Stromal cell of bone marrow (primary cell): Measurements from ENCODE around the gene PITPNC1.
"Not testable (repeated sequence)": the region's sequence is repeated elsewhere in the genome, so short reads cannot be mapped to it uniquely, and the experiment has no call there.

Experiments
- DNase-seq: peaks from one replicate; pipeline ENCODE4 v3.0.0-alpha.2; 2012; ENCODE audit warnings: low read depth

Gene PITPNC1

DNA sequence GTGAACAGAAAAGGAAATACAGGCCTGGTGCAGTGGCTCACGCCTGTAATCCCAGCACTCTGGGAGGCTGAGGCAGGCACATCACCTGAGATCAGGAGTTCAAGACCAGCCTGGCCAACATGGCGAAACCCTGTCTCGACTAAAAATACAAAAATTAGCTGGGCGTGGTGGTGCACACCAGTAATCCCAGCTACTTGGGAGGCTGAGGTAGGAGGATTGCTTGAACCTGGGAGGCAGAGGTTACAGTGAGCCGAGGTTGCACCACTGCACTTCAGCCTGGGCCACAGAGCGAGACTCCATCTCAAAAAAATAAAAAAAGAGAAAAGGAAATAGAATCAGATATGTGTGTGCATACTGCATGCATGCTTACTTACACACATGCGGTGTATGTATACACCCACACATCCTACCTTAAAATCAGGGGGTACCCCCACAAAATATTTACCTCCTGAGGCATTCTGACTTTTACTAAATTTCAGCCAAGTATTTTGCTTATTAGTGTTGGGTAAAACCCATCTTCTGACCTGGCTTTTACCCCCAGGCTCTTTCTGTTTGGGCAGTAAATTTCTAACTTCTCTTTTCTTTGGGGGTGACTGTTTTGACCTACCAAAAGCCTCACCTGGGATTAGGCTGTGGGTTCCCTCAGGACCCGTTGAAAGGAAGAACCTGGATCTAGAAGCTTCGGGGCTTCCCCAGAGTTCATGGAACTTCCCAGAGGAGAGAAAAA lies 201.8 kb downstream of the PITPNC1 start:
- DNase-seq = not testable (repeated sequence)

DNA sequence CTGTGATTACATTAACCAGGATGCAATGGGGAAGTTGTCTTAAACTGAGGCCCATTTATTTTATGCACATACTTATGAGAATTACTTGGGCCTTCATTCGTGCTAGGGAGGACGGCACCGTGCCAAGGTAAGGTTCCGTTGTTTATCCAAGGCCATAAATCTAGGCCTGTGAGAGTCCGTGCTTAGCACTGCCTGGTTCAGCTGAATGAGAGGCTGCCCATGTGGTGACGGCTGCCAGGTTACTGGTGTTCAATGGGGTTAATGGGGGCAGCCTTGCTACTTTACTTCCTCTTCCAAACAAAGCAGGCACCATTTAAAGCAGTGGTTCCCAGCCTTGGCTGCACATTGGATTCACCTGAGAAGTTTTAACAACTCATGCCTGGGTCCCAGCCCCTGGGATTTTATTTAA lies 205.6 kb downstream of the PITPNC1 start:
- no peak for DNase-seq

DNA sequence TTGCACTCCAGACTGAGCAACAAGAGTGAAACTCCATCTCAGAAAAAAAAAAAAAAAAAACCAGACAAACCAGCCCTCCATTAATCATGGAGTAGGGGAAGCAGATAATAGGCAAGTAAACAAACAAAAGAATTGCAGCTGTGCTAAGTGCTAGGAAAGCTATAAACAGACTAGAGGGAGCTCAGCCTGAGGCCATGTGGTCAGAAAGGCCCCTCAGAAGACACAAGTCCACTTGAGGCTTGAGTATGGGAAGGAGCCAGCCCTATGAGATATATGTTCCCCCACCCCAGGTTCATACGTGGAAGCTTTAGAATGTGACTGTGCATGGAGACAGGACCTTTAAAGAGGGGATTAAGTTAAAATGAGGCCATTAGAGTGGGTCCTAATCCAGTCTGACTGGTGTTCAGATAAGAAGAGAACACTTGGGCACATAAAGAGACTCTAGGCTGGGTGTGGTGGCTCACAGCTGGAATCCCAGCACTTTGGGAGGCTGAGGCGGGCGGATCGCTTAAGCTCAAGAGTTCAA lies 208.1 kb downstream of the PITPNC1 start:
- no peak for DNase-seq

DNA sequence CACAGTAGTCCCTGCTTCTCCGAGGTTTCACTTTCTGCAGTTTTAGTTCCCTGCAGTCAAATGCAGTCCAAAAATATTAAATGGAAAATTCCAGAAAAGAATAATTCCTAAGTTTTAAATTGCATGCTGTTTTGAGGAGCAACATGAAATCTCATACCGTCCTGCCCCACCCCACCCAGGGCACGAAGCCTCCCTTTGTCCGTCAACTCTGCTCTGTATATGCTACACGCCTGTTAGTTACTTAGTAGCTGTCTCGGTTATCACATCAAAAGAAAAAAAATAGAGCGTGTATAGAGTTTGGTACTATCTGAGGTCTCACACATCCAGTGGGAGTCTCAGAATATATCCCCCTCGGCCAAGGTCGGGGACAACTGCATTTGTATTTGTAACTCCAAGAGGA lies 211.2 kb downstream of the PITPNC1 start:
- no peak for DNase-seq

DNA sequence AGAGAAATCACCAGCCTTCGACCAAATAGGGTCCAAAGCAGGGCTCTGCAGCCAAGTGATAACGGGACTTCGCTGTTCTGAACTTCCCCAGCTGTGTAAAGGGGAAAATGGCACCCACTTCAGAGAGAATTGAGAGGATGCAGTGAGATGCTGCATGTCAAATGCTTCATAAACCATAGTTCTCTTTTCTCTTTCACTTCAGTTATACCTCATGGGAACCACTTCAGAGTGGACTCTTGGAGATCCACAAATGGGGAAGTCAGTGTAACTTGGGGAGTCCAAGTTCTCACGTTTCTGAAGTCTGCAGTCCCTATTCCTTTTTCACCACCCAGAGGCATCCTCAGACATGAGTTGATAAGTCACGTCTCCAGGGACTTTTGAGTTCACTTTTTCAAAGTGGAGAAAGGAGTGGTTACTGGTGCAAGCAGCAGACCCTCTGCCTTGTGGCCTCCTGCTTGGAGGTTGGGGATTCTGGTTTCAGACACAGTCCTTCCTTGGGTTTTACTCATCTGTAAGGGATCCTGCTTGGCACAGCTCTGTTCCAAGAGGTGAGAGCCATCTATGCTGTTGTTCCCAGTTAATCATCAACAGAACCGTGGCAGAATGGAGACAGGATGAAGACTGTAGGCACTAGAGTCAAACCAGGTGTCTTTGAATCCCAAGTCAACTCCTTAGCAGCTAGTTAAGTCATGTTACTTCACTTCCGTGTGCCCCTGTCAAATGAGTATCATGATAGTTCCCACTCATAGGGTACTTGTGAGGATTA lies 217.2 kb downstream of the PITPNC1 start:
- no peak for DNase-seq

DNA sequence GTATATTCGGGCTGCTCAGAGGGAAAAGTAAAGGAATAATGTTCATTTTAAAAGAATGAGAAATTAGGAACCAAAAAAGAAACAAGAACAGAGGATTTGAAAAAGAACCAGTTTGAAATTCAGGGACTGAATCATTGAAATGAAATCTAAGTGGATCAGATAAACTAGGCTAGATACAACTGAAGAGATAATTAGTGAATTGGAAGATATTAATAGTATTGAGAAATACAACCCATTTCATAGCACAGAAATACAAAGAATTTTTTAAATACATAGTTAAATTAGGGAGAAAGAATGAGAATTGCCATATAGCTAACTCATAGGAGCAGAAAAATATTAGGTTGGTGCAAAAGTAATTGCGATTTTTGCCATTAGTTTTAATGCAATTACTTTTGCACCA lies 223.3 kb downstream of the PITPNC1 start:
- DNase-seq = no peak

DNA sequence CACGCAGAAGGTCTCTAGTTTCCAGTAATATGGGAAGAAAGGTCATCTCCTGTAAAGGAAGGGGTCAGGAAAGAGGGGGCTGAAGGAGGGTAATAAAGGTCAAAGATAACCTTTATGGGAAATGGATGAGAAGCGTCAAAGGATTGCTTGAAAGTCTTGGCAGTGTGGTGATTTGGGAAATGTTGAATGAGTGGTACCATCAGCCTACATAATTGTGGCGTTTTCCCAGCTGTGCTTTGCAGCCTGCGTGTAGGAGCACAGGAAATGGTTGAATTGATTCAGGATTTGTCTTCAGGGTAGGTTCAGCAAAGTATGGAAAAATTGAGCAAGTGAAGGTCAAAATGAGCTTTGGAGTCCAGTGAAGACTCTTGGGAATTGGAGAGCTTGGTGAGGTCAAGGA lies 224.8 kb downstream of the PITPNC1 start:
- DNase-seq = no peak

DNA sequence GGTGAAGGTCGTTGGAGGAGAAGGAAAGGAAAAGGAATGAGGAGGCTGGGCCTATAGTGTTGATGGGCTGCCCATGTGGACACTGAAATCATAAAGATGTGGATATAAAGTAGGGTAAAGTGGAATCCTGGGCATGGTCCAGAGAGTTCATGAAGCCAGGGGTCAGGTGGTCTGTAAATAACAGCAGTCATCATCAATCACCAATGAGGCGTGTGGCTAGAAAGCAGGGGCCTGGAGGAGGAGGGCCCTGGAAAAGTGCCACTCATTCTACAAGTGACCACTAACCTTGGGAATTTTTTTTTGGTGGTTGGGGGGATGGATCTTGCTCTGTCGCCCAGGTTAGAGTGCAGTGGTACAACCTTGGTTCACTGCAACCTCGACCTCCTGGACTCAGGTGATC lies 225.4 kb downstream of the PITPNC1 start:
- DNase-seq = no peak

DNA sequence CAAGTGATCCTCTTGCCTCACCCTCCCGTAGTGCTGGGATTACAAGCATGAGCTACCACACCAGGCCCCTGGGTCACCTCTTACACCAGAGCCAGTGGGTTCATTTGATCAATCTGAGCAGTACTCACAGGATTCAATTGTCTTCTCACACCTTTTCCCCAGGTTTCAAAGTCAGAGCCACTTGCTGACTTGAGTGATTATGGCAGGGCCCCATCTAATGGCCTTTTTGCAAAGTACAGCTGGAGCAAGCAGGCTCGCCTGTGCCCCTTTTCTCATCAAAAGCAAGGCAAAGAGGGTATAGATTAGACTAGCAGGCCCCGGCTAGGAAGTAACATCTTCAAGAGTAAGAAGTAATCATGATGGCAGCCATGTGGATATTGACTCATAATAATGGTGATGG lies 225.9 kb downstream of the PITPNC1 start:
- DNase-seq = no peak

DNA sequence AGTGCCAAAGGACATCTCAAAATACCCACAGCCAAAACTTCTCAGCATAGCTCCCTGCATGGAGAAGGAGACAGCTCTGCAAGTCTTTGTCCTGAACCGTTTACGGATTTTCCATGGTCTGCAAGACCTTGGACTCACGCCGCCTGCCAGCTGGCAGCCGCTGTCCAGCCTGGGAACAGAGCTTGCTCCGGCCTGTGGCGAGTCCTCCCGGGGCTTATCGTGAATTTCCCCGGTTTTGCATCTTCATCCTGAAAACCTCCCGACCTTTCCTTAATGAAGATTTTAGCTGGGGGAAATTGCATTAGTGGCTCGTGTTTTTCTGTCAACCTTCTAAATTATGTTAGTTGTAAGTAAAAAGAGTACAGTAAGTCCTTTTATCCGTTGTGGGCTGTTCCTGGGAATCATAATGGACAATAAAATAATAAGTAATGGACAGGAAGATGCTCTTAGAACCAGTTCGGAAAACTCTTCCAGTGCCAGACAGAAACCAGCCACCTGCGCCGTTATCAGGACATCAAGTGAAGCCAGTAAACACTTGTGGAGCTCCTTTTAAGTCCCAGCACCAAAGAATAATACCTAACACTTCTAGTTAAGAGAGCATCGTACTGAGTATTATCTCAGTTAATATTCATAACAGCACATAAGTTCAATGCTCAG lies 228.3 kb downstream of the PITPNC1 start:
- no peak for DNase-seq

DNA sequence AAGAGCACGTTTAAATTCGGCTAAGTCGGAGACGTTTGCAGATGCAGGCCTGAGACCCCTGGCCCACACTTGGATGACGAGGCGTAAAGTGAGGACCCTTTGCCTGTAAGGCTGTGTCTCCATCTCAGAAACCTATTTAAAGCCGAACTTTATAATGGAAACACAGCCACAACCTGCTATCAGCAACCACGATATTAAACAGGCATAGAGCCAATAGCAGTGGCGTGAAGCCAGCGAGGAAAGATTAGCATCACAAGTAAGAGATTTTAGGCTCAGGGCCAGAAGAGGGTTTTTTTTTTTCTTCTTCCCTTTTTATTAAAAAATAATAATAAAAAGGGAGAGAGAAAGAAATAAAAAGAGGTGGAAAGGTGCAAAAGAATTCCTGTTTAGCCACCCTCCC lies 229.4 kb downstream of the PITPNC1 start:
- DNase-seq = no peak

DNA sequence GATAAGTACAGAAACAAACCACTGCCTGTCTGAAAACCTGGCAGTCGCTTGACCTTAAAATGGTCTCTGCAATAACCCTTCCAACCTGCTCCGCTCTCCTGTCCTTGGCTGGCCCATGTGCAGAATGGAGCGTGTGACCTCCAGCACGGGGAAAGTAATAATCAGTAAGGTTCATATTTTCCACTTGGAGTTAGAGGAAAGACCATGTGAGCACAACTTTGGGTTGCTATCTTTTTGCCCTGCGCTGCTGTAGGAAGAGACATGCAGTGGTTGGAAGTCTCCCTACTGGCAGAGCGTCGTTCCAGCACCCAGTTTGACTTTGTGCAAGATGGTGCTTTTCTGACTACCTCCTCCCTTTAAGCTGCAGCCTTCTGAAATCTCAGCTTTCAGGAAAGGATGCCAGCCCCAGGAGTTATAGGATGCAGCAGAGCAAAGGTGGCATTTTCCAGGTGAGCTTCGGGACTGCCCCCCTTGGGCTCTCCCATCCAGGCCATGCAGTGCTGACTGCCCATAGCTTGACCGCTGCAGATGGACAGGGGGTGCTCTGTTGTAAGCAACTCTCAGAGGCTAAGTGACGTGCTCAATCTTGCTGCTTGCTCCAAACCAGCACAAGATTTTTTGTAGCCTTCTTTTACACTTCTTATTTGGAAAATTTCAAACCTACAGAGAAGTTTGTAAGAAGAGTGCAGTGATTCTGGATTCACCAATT lies 230.0 kb downstream of the PITPNC1 start:
- DNase-seq = no peak

DNA sequence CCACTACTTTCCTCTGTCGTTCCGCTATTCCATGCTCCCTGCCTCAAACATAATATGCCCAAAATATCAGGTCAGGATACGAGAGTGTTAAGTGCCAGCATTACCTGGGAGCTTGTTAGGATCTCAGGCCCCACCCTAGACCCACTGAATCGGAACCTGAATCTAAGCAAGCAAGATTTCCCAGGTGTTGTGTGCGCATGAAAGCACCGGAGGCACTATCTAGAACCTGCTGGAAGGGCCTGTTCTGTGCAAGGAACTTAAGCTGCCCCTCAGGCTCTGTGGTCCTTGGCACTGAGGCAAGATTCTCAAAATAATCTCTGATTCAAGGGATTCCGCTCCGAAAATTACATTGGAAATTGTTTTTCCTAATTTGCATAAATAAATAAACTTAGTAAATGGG lies 233.0 kb downstream of the PITPNC1 start:
- DNase-seq = no peak

DNA sequence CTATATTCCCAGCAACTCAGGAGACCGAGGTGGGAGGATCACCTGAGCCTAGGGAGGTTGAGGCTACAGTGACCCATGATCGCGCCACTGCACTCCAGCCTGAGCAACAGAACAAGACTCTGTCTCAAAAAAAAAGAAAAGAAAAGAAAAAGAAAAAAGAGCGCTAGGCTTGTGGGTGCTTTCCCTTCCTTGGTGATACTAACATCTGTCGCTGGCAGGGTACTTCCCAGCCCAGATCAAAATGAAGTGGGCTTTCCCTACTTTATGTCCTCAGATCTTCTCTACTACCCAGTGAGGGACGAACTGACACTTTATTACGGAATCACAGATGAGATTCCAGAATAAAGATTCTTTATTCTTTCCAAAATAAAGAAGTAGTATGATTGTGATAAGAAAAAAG lies 236.9 kb downstream of the PITPNC1 start:
- no peak for DNase-seq

DNA sequence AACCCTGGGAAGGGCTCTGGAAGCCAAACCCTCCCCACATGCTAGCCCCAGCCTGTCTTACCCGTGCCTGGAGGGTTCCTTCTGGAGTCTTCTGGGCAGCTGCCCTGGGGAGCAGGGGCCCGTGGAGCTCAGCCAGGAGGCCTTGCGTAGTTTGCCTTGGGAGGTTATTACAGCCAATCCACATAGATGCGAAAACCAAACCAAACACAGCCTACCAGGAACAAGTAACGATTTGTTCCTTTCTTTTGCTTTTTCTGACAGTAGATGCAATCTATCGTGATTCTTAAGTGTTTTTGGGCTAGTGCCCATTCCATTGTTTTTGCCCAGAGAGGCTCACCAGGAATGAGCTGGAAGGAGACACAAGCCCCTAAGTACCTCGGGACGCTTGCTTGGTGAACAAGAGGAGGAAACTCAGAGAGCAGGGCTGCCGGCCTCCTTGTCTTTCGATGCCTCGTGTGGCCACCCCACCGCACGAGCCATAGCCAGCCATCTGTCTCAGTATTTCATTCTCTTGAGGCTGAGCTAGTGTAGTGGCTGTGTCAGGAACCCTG lies 238.0 kb downstream of the PITPNC1 start:
- no peak for DNase-seq

DNA sequence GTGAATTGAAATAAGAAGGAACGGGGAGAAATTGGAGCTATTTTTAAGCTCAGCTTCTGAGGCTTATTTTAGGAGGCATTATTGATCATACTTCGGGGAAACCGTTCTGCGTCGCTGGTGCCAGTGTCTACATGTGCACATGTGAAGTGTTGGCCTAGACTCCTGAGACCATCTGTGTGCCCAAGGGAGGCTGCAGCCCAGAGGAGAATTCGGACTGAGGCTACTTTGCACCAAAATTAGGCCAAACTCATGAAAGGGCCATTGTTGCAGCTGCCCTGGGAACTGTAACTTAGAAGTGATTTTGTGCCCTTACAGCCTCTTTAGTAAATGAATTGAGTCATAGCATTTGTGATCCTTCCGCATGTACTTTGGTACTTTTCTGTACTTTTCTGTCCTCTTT lies 238.7 kb downstream of the PITPNC1 start:
- no peak for DNase-seq

DNA sequence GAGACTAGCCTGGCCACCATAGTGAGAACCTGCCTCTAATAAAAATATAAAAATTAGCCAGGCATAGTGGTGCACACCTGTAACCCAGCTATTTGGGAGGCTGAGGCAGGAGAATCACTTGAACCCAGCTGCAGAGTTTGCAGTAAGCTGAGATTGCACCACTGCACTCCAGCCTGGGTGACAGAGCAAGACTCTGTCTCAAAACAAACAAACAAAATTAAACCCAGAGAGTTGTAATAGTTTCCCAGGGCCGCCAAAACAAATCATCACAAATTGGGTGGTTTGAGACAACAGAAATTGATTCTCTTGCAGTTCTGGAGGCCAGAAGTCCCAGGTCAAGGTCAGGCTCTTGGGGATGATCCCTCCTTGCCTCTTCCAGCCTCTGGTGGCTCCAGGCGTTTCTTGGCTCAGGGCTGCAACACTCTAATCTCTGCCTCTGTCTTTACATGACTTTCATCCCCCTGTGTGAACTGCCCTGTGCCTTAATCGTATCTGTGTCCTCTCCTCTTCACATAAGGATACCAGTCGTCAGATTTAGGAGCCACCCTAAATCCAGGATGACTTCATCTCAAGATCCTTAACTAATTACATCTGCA lies 240.3 kb downstream of the PITPNC1 start:
- no peak for DNase-seq

DNA sequence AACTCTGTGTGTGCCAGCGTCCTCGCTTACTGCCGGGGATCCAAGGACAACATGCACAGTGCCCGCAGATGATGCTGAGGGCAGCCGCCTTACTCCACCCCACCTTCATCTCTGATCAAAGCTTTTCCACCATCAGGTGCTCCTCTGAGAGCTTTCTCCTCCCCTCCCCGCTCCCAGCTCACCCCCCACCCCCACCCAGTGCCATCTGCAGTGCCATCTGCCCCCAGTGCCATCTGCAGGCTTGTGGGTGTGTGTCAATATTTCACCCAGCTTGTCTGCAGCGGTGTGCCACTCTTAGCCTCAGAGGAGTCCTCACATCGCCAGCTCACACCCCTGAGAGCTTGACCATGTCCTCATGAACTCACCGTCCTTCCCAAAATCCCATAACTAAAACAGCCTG lies 242.5 kb downstream of the PITPNC1 start:
- no peak for DNase-seq

DNA sequence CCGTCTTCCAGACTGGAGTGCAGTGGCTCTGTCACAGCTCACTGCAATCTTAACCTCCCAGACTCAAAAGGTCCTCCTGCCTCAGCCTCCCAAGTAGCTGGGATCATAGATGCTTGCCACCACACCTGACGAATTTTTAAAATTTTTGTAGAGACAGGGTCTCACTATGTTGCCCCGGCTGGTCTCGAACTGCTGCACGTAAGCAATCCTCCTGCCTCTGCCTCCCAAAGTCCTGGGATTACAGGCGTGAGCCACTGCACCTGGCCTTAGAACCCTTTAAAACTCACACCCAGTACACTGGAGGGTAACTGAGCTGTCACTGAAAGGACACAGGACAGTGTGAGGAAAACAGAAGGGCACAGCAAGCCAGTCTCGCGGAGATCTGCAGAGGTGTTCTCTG lies 243.0 kb downstream of the PITPNC1 start:
- DNase-seq = no peak

DNA sequence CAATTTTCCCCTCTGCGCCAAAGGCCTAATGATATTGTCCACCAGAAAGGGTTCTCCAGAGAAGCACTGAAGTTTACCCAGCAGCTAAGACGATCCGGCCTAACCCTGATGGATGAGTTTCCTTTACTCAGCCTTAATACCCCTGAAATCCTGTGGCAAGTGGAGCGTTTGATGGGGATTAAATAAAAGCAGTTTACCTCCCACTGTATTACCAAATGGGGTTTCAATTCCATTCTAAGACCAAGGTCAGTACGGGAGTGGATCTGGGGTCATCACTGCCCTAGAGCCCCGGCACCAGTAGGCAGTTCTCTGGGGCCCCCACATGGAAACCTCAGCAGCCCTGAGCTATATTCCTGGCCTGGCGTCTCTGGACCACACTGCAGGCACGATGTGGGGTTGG lies 243.6 kb downstream of the PITPNC1 start:
- no peak for DNase-seq

DNA sequence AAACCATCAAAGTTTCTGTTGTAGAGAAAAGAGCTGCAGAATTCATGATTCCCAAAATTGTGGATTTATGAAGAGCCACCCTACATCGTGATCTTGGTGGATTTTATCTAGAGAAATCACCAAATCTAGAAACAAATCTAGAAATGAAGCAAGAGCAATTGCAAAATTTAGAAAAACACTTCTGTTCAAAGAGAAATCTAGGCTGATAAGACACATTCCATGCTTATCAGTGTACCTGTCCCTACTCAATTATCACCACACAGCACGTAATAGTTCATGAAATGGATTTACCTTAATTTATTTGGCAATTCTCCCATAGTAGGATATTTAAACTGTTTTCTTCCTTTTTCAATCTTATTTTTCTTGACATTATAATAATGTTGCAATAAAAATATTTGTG lies 246.7 kb downstream of the PITPNC1 start:
- no peak for DNase-seq
